ENCODE data around the gene SEZ6L2.
"Not testable (repeated sequence)": the region's sequence is repeated elsewhere in the genome, so short reads cannot be mapped to it uniquely, and the experiment has no call there.

Gene SEZ6L2

GRCh38 chr16:29899516-29900101 lies at the start of gene SEZ6L2:
TSS of gene SEZ6L2 (minus strand) at chr16:29899550. CDS start at chr16:29899019, 531 bp downstream.
- H3K9ac ChIP-seq (ENCODE audit: low read length), result peak within 1 kb of the TSS; percentile 74
- no peaks in the 10 kb centered on the region for H3K9me3 ChIP-seq (ENCODE audit: control insufficient read depth, low read length)
- H3K4me3 ChIP-seq (ENCODE audit: low read length), result peak within 1 kb of the TSS; percentile 71
- H3K27me3 ChIP-seq (ENCODE audit: control insufficient read depth, insufficient read depth, low read length), result peaks cover 13% of the 10 kb centered on the region
- H3K4me1 ChIP-seq (ENCODE audit: control insufficient read depth, insufficient read depth, low read length), result peaks cover 19% of the 10 kb centered on the region
- no peaks in the 10 kb centered on the region for H3K36me3 ChIP-seq (ENCODE audit: control insufficient read depth, insufficient read depth, low read length)

GRCh38 chr16:29947897-29948296 lies 48.5 kb upstream of the SEZ6L2 start:
- Histone ChIP-seq H3K4me1 (ENCODE audit: control insufficient read depth, insufficient read depth, low read length) (peaks cover 16% of the 10 kb centered on the region), H3K27me3 (ENCODE audit: control insufficient read depth, insufficient read depth, low read length) (no peaks in the 10 kb centered on the region), H3K9ac (ENCODE audit: low read length) (no peak overlapping the region), H3K36me3 (ENCODE audit: control insufficient read depth, insufficient read depth, low read length) (no peaks in the 10 kb centered on the region), H3K4me3 (ENCODE audit: low read length) (no peak overlapping the region), H3K9me3 (ENCODE audit: control insufficient read depth, low read length) (no peaks in the 10 kb centered on the region)

GRCh38 chr16:29943846-29944799 lies 44.8 kb upstream of the SEZ6L2 start:
- peak overlapping the region; percentile 23 for H3K9ac ChIP-seq (ENCODE audit: low read length)
- H3K4me1 ChIP-seq (ENCODE audit: control insufficient read depth, insufficient read depth, low read length), result peaks cover 17% of the 10 kb centered on the region
- H3K4me3 ChIP-seq (ENCODE audit: low read length), result no peak overlapping the region
- no peaks in the 10 kb centered on the region for H3K27me3 ChIP-seq (ENCODE audit: control insufficient read depth, insufficient read depth, low read length)
- no peaks in the 10 kb centered on the region for H3K36me3 ChIP-seq (ENCODE audit: control insufficient read depth, insufficient read depth, low read length)
- H3K9me3 ChIP-seq (ENCODE audit: control insufficient read depth, low read length), result no peaks in the 10 kb centered on the region

- H3K36me3 ChIP-seq (ENCODE audit: control insufficient read depth, insufficient read depth, low read length), result no peaks in the 10 kb centered on the region
- H3K4me1 ChIP-seq (ENCODE audit: control insufficient read depth, insufficient read depth, low read length), result peaks cover 17% of the 10 kb centered on the region
These were observed 41.3 kb upstream of the SEZ6L2 start for GRCh38 chr16:29940656-29941055.

GRCh38 chr16:29931750-29932149 lies 32.4 kb upstream of the SEZ6L2 start:
- not testable (repeated sequence) for H3K9me3 ChIP-seq (ENCODE audit: control insufficient read depth, low read length); H3K9ac ChIP-seq (ENCODE audit: low read length); H3K4me3 ChIP-seq (ENCODE audit: low read length); H3K27me3 ChIP-seq (ENCODE audit: control insufficient read depth, insufficient read depth, low read length); H3K36me3 ChIP-seq (ENCODE audit: control insufficient read depth, insufficient read depth, low read length)
- peaks cover 10% of the 10 kb centered on the region for H3K4me1 ChIP-seq (ENCODE audit: control insufficient read depth, insufficient read depth, low read length)

More at GRCh38 chr16:29940656-29941055, 41.3 kb upstream of the SEZ6L2 start:
- Histone ChIP-seq H3K27me3 (ENCODE audit: control insufficient read depth, insufficient read depth, low read length) (no peaks in the 10 kb centered on the region), H3K9ac (ENCODE audit: low read length) (no peak overlapping the region), H3K9me3 (ENCODE audit: control insufficient read depth, low read length) (no peaks in the 10 kb centered on the region), H3K4me3 (ENCODE audit: low read length) (no peak overlapping the region)

GRCh38 chr16:29927070-29927905 lies 27.9 kb upstream of the SEZ6L2 start:
- Histone ChIP-seq H3K27me3 (ENCODE audit: control insufficient read depth, insufficient read depth, low read length) (no peaks in the 10 kb centered on the region), H3K36me3 (ENCODE audit: control insufficient read depth, insufficient read depth, low read length) (no peaks in the 10 kb centered on the region), H3K9me3 (ENCODE audit: control insufficient read depth, low read length) (no peaks in the 10 kb centered on the region), H3K9ac (ENCODE audit: low read length) (peak overlapping the region; percentile 74), H3K4me1 (ENCODE audit: control insufficient read depth, insufficient read depth, low read length) (peaks cover 23% of the 10 kb centered on the region), H3K4me3 (ENCODE audit: low read length) (peak overlapping the region; percentile 69)

GRCh38 chr16:29926711-29927052 lies 27.3 kb upstream of the SEZ6L2 start:
- peaks cover 23% of the 10 kb centered on the region for H3K4me1 ChIP-seq (ENCODE audit: control insufficient read depth, insufficient read depth, low read length)
- H3K9ac ChIP-seq (ENCODE audit: low read length), result peak overlapping the region; percentile 74
- H3K36me3 ChIP-seq (ENCODE audit: control insufficient read depth, insufficient read depth, low read length), result no peaks in the 10 kb centered on the region
- no peaks in the 10 kb centered on the region for H3K27me3 ChIP-seq (ENCODE audit: control insufficient read depth, insufficient read depth, low read length)
- no peaks in the 10 kb centered on the region for H3K9me3 ChIP-seq (ENCODE audit: control insufficient read depth, low read length)
- H3K4me3 ChIP-seq (ENCODE audit: low read length), result peak overlapping the region; percentile 69

- Histone ChIP-seq H3K36me3 (ENCODE audit: control insufficient read depth, insufficient read depth, low read length) (no peaks in the 10 kb centered on the region), H3K9ac (ENCODE audit: low read length) (peak within 1 kb of the TSS; percentile 74), H3K9me3 (ENCODE audit: control insufficient read depth, low read length) (no peaks in the 10 kb centered on the region), H3K4me3 (ENCODE audit: low read length) (peak within 1 kb of the TSS; percentile 69), H3K27me3 (ENCODE audit: control insufficient read depth, insufficient read depth, low read length) (no peaks in the 10 kb centered on the region), H3K4me1 (ENCODE audit: control insufficient read depth, insufficient read depth, low read length) (peaks cover 23% of the 10 kb centered on the region)
These were observed 26.7 kb upstream of the SEZ6L2 start, which contains the start of gene KCTD13 for GRCh38 chr16:29925781-29926710. TSS of gene KCTD13 (minus strand) at chr16:29926226. CDS start at chr16:29926033, 193 bp downstream.

GRCh38 chr16:29925105-29925756 lies 25.9 kb upstream of the SEZ6L2 start:
- Histone ChIP-seq H3K4me1 (ENCODE audit: control insufficient read depth, insufficient read depth, low read length) (peaks cover 23% of the 10 kb centered on the region), H3K27me3 (ENCODE audit: control insufficient read depth, insufficient read depth, low read length) (no peaks in the 10 kb centered on the region), H3K9me3 (ENCODE audit: control insufficient read depth, low read length) (no peaks in the 10 kb centered on the region), H3K9ac (ENCODE audit: low read length) (peak overlapping the region; percentile 74), H3K4me3 (ENCODE audit: low read length) (peak overlapping the region; percentile 69), H3K36me3 (ENCODE audit: control insufficient read depth, insufficient read depth, low read length) (no peaks in the 10 kb centered on the region)

- Histone ChIP-seq H3K27me3 (ENCODE audit: control insufficient read depth, insufficient read depth, low read length) (no peaks in the 10 kb centered on the region), H3K9me3 (ENCODE audit: control insufficient read depth, low read length) (no peaks in the 10 kb centered on the region), H3K36me3 (ENCODE audit: control insufficient read depth, insufficient read depth, low read length) (no peaks in the 10 kb centered on the region), H3K4me3 (ENCODE audit: low read length) (no peak overlapping the region), H3K9ac (ENCODE audit: low read length) (no peak overlapping the region), H3K4me1 (ENCODE audit: control insufficient read depth, insufficient read depth, low read length) (peaks cover 23% of the 10 kb centered on the region)
These were observed 23.7 kb upstream of the SEZ6L2 start for GRCh38 chr16:29922986-29923501.
